Bladder microvascular endothelial cell (primary cell): Measurements from ENCODE around the gene COG1. TPM values are rescaled to one million over a fixed set of nuclear protein-coding genes. Genes with fewer than 3 reads are reported as not detected.

ENCODE experiments used
- total RNA-seq: library from RNA; depleted of rRNA; stranded (reverse); fragments of >200 nt; gene quantifications from 2 replicates; pipeline ENCODE4 v1.2.3, GENCODE V29; 2014

COG1 gene, protein sequence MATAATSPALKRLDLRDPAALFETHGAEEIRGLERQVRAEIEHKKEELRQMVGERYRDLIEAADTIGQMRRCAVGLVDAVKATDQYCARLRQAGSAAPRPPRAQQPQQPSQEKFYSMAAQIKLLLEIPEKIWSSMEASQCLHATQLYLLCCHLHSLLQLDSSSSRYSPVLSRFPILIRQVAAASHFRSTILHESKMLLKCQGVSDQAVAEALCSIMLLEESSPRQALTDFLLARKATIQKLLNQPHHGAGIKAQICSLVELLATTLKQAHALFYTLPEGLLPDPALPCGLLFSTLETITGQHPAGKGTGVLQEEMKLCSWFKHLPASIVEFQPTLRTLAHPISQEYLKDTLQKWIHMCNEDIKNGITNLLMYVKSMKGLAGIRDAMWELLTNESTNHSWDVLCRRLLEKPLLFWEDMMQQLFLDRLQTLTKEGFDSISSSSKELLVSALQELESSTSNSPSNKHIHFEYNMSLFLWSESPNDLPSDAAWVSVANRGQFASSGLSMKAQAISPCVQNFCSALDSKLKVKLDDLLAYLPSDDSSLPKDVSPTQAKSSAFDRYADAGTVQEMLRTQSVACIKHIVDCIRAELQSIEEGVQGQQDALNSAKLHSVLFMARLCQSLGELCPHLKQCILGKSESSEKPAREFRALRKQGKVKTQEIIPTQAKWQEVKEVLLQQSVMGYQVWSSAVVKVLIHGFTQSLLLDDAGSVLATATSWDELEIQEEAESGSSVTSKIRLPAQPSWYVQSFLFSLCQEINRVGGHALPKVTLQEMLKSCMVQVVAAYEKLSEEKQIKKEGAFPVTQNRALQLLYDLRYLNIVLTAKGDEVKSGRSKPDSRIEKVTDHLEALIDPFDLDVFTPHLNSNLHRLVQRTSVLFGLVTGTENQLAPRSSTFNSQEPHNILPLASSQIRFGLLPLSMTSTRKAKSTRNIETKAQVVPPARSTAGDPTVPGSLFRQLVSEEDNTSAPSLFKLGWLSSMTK
- total RNA-seq: 11.7 and 22.9 TPM in 2 replicates

DNA sequence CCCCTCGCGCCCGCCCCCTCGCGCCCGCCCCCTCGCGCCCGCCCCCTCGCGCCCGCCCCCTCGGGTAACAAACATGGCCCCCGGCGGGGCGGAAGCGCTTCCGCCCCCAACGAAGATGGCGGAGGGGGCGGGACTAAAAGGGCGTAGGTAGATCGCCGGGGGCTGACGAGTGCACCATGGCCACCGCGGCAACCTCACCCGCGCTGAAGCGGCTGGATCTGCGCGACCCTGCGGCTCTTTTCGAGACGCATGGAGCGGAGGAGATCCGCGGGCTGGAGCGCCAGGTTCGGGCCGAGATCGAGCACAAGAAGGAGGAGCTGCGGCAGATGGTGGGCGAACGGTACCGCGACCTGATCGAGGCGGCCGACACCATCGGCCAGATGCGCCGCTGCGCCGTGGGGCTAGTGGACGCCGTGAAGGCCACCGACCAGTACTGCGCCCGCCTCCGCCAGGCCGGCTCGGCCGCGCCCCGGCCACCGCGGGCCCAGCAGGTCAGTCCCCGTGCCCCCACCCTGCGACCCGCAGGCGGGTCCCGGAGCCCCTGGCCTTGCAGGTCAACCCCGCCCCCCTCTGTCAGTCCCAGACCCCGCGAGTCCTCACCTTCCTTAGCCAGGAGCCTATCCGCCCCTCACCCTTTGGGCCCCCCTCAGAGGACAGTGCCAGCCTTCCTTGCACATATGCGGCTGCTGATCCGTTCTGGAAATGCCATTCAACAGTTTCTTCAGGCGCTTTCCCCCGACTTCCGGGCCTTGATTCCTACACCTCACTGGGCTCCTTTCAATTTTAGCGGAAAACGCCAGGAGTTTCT, at the start of gene COG1:
TSS of gene COG1 (plus strand) at position 162 of the 808 bp plus-strand sequence. CDS start at position 177, 15 bp downstream.

Other genes starting within 250 kb of the COG1 start
- 5.2 and 16.7 TPM in 2 replicates for gene SLC39A11, start 100.4 kb upstream of the COG1 start, total RNA-seq
- under 0.01 TPM in 1 of 2 replicates, not detected in the other for gene SSTR2, start 28.0 kb upstream of the COG1 start, total RNA-seq
- not detected in 2 replicates for gene CPSF4L, start 68.8 kb downstream of the COG1 start, total RNA-seq
- 10.7 and 22.0 TPM in 2 replicates for gene CDC42EP4, start 118.9 kb downstream of the COG1 start, total RNA-seq